NCI-H1436 (cell line): Measurements from ENCODE around the gene INTS11.

Experiments used
- DNase-seq: peaks from one replicate; lab custom pipeline; 2025; lab: John Stamatoyannopoulos, UW

INTS11 gene

DNA sequence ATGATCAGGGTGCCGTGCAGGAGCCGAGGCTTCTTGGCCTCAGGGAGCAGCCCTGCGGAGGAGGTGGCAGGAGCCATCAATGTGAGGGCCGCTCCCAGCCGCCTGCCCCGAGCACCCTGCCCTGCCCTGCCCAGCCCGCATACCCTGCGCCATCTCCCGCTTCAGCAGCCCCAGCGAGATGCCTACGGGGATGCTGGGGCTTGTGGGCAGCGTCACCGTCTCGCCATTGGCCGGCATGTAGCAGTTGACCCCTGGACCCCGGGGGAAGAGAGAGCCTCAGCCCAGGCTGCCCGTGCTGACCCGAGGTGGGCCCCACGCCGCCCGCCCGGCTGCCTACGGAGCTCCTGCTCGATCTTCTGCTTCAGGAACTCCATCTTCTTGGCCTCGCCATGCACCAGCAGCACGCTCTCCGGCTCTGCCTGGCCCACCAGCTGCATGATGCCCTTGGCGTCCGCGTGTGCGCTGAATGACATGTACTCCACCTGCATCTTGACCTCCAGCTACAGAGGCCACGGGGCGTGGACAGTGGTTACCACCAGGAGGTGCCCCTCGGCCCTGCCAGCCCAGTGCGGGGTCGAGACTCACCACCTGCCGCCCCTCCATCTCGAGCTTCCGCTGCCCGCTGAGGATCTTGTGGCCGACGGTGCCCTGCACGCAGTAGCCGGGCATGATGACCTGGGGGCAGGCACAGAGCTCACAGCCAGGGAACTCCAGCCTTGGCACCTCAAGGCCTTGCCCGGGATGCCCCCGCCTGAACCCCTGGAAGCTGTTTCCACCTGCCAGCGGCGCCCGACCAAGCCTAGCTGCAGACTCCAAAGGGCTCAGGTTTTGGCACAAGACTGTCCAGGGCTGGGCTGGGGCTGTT lies 11.8 kb downstream of the INTS11 start:
- no peak for DNase-seq

DNA sequence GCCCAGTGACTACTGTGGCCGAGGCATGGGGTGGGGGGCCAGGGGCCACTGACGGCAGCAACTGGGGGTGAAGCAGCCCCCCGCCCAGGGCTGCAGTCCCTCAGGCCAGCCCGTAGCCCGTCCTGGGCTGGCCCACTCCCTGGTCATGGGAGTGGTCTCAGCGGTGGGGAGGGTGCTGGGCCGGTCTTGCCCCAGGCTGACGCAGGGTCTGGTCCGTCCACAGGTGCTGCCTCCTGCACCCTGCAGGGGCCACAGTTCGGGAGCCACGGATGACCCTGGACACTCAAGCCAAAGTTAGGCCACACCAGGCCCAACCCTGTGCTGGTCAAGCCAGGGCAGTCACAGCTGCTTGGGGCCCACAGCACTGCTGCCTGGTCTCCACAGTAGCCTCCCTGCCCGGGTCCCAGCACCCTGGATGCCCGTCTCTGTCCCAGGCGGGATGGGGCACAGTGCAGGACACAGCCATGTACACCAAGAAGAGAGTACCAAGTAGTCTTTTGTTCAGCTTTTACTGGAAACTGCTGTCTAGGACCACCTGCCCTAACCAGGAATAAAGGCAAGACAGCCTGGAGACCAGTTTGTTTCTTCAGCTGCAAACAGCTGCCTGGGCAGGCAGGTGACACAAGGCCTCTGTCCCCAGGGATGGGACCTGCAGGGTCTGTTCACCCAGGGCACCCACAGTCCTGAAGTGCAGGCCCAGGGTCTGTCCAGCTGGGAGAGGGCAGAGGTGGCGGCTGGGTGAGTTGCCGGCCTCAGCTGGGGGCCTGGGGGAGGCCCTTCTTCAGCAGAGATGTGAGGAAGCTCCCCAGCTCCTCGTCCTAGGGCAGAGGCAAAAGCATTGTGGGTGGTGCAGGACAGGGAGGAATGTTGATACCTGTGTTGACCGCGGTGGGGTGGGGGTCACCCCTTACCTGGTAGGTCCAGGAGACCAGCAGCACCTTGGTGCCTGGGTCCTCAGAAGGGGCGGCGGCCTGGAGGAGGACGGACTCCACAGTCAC lies 13.1 kb downstream of the INTS11 start:
- DNase-seq = no peak

DNA sequence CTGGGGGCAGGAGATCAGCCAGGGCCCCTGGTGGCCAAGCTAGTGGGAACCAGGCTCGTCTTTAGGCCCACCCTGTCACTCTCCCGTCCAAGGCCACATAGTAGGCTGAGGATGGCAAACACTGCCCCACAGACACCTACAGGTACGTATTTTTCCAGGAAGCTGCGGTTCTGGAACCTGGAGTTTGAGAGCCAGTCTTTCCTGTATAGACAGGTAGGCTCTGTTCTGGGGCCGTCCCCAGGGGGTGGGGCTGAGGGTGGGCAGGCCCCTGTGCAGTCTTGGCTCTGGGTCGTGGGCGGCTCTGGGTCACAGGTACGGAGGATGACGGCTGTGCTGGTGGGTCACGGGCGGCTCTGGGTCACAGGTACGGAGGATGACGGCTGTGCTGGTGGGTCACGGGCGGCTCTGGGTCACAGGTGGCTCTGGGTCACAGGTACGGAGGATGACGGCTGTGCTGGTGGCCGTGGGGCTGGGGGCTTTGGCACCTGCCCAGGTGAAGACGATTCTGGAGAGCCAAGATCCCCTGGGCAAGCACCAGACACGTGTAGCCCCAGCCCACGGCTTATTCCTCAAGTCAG lies 13.9 kb downstream of the INTS11 start:
- DNase-seq = no peak

DNA sequence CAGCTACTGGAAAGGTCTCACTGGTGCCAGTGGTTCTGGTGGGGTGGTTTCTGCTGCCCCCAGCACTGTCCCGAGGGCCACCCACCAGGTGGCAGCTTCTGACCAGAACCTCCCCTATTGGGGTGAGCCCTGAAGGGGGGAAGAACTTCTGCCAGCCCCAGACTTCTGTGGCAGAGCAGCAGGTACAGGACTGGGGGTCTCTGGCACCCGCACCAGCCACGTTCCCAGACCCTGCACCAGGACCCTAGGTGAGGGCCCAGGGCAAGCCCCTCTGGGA lies 14.4 kb downstream of the INTS11 start:
- no peak for DNase-seq

DNA sequence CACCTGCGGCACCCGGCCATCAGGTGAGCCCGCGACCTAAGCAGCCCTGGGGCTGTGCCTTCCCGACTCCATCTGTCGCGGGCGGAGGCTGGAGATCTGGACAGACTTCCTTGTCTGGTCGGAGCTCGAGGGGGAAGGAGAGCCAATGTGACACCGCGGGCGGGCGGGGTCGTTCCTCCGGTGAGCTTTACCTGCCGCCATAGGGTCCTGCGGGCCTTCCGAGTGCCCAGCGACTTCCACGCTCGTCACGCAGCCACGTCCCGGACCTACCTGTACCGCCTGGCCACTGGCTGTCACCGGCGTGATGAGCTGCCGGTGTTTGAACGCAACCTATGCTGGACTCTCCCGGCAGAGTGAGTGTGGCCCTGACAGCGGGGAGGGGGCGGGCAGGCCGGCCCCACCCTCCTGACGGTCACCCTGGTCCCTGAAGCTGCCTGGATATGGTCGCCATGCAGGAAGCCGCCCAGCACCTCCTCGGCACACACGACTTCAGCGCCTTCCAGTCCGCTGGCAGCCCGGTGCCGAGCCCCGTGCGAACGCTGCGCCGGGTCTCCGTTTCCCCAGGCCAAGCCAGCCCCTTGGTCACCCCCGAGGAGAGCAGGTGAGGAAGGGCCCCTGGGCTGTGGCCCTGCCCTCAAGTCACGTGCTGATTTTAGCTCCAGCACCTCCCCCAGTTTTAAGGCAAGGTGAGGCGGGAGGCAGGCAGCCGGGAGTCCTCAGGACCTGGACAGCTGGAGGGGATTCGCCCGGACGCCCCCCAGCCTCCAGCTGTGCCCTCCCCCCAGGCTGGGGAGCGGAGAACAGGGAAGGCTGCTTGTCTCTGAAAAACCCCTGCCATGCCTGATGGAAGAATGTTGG lies 15.0 kb downstream of the INTS11 start:
- DNase-seq = no peak

DNA sequence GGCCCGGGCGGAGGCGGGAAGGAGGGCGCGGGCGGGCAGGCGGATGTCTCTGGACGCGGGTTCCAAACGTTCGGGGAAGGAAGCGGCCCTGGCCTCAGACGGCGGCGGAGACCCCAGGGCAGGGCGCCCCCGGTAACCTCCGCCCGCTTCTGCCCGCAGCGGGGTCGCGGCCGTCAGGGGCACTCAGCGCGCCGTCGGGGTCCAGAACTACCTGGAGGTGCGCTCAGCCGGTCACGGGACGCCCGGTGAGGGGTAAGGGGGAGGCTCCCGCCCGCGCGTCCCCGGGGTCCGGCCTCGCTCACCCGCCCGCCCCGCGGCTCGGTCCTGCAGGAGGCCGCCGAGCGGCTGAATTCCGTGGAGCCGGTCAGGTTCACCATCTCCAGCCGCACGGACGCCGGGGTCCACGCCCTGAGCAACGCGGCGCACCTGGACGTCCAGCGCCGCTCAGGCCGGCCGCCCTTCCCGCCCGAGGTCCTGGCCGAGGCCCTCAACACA lies 15.7 kb downstream of the INTS11 start:
- DNase-seq = no peak

DNA sequence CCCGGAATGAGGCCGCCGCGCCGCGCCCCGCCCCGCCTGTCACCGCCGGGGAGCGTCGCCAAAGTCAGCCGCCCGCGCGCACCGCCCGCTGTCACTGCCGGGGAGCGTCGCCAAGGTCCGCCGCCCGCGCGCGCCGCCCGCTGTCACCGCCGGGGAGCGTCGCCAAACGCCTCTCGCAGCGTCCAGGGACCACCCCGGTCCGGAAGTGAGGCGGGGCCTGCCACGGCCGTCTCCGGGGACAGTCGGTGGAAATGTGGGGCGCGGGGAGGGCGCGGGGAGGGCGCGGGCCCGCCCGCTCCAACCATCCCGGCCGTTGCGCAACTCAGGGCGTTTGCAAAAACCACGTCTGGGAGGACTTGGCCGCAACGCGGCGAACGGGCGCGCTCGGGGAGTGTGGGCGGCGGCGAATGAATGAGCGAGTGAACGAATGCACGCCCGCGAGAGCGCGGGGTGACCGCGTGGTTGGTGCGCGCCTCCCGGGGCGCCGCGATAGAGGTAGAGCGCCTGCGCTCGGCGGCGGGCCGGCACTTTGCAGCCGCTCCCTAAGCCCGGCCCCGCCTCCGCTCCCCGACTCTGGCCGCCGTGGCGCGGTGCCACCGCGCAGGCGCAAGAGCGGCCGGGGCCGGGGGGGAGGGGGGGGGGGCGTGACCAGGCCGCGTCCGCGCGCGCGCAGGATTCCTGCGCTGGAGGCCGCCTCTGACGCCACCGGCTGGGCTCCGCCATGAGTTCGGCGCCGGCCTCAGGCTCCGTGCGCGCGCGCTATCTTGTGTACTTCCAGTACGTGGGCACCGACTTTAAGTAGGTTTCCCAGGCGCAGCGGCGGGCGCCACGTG lies 16.3 kb downstream of the INTS11 start, which contains the start of the genes ACAP3 and PUSL1:
Gene ACAP3, minus strand, starts transcription at position 8 of the 833 bp plus-strand sequence. CDS start 115 bp downstream, outside the sequence.
Gene PUSL1, plus strand, starts transcription at position 675 of the 833 bp plus-strand sequence. Its CDS starts 47 bp downstream, at position 722.
- peak; percentile 86 for DNase-seq

DNA sequence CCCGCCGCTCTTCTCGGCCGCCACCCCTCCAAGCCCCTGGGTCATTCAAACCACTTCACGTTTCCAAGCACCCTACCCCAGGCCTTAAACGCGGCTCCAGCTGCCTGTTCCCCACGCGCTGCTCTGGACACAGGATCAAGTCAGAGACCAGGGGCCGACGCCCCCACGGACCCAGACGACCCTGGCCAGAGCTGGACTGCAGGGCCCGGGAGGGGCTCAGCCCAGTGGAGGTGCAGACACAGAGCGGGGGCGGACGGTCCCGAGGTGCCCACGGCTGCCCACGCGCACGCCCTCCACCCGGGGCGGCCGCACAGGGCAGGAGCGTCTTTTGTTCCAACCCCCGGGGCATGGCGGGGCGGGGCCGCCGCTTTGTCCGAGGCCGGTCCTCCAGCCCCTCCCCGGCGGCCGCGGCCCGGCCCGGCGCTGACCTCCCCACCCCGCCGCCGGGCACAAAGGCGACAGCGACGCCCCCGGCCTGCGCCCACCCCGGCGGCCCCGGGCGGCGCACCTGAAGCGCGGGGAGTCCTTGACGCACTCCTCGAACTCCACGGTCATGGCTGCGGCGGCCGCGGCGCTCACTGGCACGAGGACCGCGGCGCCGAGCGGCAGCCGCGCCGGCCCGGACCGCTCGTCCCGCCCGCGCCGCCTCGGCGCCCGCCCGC lies 17.1 kb downstream of the INTS11 start:
- DNase-seq = no peak

DNA sequence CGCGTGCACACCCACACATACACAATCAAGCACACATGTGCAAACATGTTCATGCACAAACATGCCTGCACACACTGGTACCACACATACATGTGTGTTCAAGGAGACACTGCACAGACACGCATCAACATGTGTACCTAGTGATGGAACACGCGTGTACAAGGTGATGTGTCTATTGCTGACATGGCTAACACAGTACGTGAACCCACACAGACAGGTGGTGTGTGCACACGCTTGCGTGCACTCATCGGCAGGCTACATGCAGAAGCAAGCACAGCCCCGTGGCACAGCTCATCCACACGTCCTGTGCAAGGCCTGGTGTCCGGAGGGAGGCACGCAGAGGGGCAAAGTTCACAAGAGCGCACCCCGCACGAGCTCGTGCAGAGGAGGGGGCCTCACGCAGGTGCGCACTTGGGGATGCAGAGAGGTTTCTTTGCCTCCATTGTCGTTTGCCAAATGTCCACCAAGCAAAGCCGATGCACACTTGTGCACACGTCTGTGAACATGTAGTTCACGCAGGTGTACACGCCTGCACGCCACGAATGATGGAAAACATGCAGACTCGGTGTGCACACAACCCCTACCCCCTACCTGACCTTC lies 17.7 kb downstream of the INTS11 start:
- no peak for DNase-seq

DNA sequence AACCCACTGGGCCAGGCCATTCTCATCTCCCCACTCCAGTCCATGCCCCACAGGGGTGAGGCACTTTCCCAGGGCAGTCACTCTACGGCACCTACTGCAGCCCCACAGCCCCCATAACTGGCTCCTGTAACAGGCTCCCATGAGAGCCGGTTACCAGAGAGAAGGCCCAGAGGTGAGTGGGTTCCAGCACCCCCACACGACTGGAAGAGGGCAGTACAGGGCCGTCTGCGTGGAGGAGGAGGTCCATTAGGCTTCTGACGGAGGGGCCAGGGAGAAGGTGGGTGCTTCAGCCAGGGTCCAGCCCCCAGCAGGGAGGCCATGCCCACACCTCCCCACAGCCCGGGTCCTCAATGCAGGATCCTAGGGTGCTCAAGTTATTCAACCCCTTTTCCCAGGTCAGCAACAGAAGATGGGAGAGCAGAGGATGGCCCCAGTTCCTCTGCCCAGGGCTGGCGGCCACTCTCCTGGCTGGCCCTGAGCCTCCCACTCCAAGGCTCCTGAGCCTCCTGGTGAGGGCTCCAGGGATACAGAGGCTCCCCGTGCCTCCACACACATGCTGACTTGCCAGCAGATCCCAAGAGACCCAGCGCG lies 18.3 kb downstream of the INTS11 start:
- DNase-seq = peak; percentile 26

DNA sequence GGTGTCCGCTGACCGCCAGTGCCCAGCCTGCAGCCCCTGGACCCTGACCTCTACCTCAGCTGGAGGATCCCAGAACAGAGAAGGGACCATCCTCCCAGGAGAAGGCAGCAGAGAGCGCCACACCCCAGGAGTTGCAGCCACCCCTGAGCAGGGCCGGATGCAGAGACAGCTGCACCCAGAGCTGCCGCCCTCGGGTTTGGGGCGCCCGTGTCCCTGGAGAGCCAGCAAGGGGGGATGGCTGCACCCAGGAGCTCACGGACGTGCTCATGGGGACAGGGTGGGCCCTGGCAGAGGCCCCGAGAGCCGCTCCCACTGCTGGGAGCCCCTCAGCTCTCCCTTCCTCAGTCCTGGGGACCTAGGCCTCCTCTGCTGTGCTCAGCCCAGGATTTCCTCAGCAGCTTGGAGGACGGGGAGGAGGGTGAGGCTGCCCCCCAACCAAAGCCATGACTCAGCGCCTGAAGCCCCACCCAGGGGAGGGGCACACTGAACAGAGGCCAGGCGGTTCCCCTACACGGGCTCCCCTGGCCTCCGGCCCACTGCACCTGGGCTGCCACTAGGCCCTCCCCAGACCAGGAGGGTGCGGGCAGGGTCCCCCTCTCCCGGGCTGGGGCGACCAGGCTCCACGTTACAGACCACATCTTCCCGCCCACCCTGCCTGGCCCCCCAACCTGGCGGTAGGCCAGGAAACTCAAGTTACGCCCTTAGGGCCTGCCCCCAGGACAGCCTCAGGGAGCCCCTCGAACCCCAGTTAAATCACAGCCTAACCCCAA lies 19.0 kb downstream of the INTS11 start:
- DNase-seq = peak; percentile 51

DNA sequence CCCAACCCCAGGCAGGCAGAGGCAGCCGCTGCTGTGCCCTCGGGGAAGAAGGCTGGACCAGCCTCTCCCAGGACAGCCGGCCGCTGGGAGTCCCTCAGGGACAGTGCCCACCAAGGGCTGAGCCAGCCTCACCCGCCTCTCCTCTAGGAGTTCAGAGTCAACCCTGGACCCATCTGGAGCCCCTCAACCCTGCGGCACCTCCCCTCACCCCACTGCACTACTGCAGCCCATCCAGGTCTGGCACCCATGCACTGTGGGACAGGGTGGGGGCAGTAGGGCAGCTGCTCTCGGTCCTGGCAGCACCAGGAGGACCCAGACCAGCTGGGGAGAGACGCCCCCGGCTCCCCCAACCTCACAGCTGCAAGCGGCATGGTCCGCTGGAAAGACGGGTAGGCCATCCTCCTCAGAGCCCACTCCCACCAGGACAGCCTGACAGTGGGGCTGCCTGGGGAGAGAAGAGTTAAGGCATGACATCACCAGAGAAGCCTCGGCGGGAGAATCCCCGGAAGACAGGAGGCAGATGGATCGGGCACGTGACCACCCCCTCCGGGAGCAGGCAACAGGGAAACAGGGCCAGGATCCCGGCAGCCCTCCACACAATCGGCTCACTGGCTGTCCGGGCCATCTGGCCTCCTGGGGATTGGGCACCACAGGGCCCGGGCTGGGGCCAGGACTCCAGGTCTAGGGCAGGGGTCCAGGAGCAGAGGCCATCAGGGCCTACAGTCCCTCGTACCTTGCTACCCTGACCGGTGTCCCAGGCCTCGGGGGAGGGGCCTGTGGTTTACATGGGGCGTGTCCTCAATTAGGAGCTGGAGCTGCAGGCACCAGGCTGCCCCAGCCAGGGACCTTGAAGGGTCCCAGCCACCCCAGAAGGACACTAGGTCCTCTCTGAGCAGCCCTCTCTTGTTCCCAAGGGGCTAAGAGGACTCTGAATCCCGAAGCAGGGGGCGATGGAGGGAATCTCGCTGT lies 19.8 kb downstream of the INTS11 start:
- peak; percentile 63 for DNase-seq

DNA sequence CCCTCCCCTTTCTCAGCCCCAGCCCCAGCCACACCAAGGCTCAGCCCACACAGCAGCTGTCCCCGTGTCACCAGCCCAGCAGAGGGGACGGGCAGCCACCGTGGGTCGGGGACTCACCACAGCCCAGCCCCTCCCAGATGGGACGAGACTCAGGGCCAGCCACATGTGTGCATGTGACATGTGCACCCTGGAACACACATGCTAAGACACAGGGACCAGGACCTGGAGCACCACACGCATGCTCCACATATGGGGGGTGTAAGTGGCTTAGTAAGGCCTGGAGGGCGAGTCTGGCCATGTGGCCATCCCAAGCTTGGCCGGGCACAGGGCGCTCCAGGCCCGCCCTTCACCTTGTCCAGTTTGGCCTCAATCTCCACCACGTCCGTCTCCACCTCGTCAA lies 20.7 kb downstream of the INTS11 start:
- DNase-seq = no peak

DNA sequence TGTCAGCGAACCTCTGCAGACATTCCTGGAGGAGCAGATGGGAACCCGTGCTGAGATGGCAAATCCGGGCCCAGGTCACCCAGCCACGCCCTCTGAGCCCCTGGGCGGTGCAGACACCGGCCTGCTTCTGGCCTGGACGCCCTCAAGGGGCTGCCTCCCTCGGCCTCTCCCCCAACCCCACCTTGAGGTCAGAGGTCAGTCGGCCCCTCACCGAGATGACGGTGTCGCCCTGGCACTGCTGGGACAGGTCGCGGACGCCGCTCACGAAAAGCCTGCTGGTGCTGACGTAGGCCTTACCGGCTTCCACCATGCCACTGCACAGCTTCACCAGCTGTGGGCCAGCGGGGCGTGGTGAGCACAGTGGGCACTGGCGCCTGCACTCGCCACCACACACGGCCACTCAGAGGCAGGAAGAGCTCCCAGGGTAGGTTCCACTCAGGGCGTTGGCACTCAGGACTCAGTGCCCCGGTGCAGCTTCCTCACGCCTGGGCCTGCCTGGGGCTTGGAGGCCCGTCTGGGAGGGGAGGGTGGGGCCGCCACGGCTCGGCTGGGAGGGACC lies 21.4 kb downstream of the INTS11 start:
- no peak for DNase-seq

DNA sequence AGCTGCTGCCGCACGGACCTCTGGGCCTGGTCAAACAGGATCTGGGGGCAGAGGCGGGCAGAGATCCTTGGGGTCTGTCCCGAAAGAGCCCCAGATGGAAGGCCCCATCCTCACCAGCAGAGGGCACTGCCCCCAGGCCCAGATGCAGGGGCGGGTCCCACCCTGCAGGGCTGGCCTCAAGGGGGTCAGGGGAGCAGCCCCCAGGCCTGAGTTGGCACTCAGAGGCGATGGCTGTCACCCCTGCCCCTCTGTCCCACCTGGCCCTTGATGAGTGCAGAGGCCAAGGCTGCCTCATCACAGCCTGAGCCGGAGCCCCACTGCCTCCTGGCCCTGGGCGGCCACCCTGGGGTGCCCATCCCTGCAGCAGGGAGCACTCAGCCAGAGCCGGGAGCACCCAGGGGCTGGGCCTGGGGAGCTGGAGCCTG lies 22.4 kb downstream of the INTS11 start:
- DNase-seq = no peak

DNA sequence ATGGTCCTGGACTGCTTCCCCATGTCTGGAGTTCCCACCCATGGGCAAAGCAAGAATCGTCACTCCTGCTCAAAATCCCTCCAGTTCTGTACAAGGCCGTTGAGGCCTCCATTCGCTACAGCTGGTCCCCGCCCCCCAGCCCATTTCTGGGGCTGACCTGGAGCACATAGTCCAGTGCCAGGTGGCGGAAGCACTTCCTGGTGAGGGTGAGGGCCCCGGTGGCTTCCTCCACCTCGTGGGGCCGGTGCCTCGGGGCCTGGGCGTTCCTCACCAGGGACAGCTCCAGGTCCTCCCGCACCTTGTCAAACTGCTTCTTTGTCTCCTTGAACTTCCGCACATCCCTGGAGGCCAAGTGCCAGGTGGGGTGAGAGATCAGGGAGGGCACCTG lies 24.1 kb downstream of the INTS11 start:
- DNase-seq = no peak
